GM19025 (cell line): ENCODE data around the gene DIP2B.
"Not testable (repeated sequence)": the region's sequence is repeated elsewhere in the genome, so short reads cannot be mapped to it uniquely, and the experiment has no call there.

Source experiments
- ATAC-seq: cut with Tn5 transposase; IDR thresholded peaks from one replicate; pipeline ENCODE4 v1.9.1; 2021; ENCODE audit warnings: mild to moderate bottlenecking, low read depth, moderate library complexity; ENCODE audit not compliant: unreplicated experiment

DIP2B gene

GRCh38 chr12:50517421-50518048, 12.8 kb downstream of the DIP2B start:
- peak; percentile 61 for ATAC-seq

GRCh38 chr12:50518090-50518489, 13.3 kb downstream of the DIP2B start:
- ATAC-seq = no peak

- no peak for ATAC-seq
Measured at GRCh38 chr12:50519353-50519752, 14.6 kb downstream of the DIP2B start.

DNA sequence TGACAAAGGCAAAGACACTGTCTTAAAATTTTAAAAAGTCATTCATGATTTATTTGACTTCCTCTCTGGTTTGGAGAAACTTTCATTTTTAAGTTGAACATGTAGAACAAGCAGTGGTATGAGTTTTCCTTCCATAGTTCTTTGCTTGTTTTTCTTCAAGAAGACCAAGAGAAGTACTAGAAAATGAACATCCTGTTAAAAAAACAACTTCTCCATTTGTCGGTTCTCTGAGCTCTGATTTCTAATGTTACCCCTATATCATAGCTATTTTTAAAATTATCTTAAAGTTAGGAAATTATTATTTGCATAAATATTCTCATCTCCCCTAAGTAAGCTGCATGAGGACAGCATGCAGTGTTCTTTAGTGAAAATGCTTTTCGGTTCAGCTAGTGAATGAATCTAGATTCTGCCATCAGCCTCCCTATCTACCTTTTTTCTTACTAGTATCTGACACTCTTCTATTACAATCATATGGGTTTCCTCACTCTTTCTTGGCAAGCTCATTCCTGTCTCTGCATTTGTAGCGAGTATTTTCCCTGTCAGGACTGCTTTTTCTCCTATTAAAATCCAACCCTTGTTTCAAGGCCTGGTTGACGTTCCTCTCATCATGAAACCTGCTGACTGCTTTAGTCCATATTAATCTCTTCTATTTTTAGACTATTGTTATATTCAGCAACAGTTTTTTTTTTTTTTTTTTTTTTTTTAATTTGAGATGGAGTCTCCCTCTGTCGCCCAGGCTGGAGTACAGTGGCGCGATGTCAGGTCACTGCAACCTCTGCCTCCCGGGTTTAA, 15.8 kb downstream of the DIP2B start:
- no peak for ATAC-seq

GRCh38 chr12:50521781-50522180, 17.0 kb downstream of the DIP2B start:
- not testable (repeated sequence) for ATAC-seq

GRCh38 chr12:50523772-50524171, 19.0 kb downstream of the DIP2B start:
- no peak for ATAC-seq

GRCh38 chr12:50524621-50525020, 19.8 kb downstream of the DIP2B start:
- ATAC-seq = no peak

GRCh38 chr12:50525422-50525821, 20.6 kb downstream of the DIP2B start:
- ATAC-seq = no peak

DNA sequence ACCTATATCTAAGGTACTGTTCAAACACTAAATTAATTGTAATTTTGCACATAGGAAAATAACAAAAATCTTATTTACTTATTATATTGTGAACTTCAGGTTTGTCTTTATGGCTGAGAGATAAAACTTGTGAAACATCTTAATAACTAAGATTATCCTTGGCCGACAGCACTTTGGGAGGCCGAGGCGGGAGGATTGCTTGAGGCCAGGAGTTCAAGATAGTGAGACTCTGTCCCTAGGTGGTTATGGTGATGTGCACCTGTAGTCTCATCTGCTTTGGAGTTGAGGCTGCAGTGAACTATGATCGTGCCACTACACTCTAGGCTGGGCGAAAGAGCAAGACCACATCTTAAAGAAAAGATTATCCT, 22.6 kb downstream of the DIP2B start:
- no peak for ATAC-seq

DNA sequence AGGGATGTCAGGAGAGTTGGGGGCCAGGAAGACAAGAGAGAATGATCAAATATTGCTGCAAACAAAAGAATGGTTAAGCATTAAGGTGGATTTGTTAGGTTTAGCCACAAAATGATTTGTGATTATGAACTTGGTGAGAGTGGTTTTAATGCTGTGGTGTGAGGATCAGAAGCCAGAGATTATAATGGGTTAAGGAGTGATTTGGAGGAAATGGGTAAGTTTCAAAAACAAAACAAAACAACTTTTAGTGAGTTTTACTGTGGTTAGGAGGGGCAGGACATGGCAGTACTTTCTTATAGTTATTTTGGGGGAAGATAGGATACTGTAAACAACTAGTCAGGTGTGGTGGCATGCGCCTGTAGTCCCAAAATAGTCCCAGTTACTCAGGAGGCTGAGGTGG, 24.0 kb downstream of the DIP2B start:
- no peak for ATAC-seq

GRCh38 chr12:50529345-50529744, 24.6 kb downstream of the DIP2B start:
- ATAC-seq = no peak

DNA sequence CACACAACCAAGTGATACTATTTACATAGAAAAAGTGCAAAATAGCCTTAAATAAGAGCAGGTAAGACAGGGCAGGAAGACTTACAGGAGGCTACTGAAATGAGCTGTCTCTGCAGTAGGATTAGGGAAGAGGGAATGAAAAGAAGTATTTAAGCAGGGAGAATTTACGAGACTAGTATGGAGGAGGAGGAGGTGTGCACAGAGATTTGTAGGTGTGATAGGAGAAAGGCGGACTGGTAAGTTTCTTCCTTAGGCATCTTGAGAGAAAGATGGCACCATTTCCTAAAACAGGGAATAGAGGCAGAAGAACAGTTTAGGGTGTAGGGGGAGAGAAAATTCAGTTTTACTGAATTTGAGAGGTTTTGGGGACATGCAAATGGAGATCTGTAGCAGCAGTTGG, 25.7 kb downstream of the DIP2B start:
- ATAC-seq = no peak

DNA sequence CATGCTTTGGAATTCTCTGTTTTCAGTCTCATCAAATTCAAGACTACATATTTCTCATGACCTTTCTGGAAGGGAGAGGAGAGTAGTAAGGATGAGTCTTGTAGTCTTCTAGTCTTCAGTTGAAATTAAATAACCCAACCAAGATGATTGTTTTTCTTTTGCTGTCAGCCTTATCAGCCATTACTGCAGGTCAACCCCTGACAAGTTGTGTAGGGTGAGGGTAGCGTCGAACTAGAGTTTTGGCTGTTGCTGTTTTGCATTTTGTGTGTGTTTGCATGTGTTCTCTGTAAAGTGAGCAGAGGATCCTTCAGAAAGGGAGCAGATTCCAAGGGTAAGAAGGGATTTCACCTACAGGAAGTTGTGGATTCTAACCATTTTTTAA, 28.4 kb downstream of the DIP2B start:
- no peak for ATAC-seq

- no peak for ATAC-seq
Measured at GRCh38 chr12:50533971-50534370, 29.2 kb downstream of the DIP2B start.

DNA sequence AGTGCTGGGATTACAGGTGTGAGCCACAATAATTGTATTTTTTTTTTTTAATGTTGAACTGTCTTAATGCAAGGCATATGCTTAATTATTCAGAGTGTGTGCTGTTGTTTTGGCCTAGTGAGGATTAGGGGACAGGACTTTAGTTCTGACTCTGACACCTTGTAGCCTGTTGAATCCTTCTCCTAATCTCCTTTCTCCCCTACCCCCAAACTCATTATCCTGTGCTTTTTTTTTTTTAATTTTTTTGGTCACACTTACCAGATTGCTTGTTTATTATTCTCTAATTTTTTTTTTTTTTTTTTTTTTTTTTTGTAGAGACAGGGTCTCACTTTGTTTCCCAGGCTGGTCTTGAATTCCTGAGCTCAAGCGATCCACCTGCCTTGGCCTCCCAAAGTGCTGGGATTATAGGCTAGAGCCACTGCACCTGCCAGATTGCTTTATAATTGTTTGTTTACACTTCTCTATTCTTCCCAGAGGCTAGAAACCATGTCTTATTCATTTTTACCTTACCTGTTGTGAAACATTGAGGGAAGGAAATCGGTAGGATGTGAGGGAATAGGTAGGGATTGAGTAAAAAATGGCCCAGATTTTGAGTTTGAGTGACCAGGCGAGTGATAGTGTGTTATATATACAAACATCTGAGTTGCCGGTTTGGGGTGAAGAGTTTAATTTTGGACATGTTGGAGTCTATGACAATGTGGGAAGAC, 32.2 kb downstream of the DIP2B start:
- no peak for ATAC-seq

GRCh38 chr12:50537538-50537919, 32.7 kb downstream of the DIP2B start:
- ATAC-seq = no peak

DNA sequence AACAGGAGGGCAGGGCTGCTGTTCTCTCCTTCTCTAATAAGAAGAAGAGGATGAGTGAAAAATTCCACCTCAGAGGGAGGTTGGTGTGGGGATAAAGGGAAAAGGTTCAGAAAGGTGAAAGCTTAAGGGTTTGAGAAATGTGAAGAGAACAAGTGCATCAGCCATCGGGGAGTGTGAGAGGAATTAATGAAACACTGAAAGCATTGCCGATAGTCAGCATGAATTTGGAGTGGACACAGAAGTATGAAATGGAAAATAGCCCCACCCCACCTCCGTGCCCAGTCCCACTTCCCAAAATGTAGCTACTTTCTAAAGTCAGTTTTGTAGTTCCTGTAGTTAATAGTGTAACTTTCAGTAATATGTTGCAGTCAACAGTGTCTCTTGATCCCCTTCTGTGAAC, 33.4 kb downstream of the DIP2B start:
- ATAC-seq = no peak

- ATAC-seq = no peak
Measured at GRCh38 chr12:50541139-50541538, 36.4 kb downstream of the DIP2B start.

- no peak for ATAC-seq
Measured at GRCh38 chr12:50542448-50542847, 37.7 kb downstream of the DIP2B start.

- not testable (repeated sequence) for ATAC-seq
Measured at GRCh38 chr12:50543188-50543587, 38.4 kb downstream of the DIP2B start.

- no peak for ATAC-seq
Measured at GRCh38 chr12:50545213-50545612, 40.4 kb downstream of the DIP2B start.

GRCh38 chr12:50545786-50546185, 41.0 kb downstream of the DIP2B start:
- ATAC-seq = no peak
